GM19452 (cell line): Measurements from ENCODE around the gene C11orf68.

Source experiments
- ATAC-seq: cut with Tn5 transposase; IDR thresholded peaks from one replicate; pipeline ENCODE4 v1.9.1; 2021; ENCODE audit not compliant: unreplicated experiment

Gene C11orf68

GRCh38 chr11:65891219-65892136, 27.4 kb downstream of the C11orf68 start:
- ATAC-seq, result no peak

GRCh38 chr11:65890324-65891218, 28.3 kb downstream of the C11orf68 start, which contains the start of gene CCDC85B:
CCDC85B (plus strand) TSS chr11:65890673; CDS start chr11:65890784, 111 bp downstream.
- peak; percentile 53 for ATAC-seq

- ATAC-seq, result peak; percentile 51
These were observed 30.6 kb downstream of the C11orf68 start, which contains the start of gene FIBP for GRCh38 chr11:65888163-65888814. FIBP (minus strand) TSS chr11:65888471; CDS start chr11:65888418, 53 bp downstream.

DNA sequence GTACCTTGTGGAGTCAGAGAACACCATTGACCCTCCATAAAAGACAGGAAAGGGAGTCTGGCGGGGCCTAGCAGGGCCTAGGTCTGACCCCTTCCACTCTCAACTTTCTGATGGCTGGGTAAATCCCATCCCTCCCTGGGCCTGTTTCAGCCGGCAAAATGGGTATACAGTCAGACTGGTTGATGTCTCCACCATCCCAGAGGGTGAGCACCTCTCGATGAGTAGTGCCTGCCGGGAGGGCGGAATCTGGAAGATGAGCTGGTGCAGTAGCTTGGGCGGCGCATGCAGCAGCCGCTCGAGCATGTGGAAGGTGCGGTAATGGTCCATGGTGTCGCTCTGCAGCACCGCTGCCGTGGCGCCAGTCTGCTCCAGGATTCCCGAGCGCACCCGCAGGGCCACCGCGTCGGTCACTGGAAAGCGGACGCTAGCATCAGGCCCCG, 31.1 kb downstream of the C11orf68 start:
- ATAC-seq, result no peak

GRCh38 chr11:65886826-65887722, 31.8 kb downstream of the C11orf68 start:
- ATAC-seq, result no peak

GRCh38 chr11:65885808-65886536, 32.9 kb downstream of the C11orf68 start:
- no peak for ATAC-seq

- ATAC-seq, result no peak
These were observed 33.6 kb downstream of the C11orf68 start for GRCh38 chr11:65885231-65885630.

GRCh38 chr11:65884716-65885092, 34.2 kb downstream of the C11orf68 start:
- no peak for ATAC-seq

DNA sequence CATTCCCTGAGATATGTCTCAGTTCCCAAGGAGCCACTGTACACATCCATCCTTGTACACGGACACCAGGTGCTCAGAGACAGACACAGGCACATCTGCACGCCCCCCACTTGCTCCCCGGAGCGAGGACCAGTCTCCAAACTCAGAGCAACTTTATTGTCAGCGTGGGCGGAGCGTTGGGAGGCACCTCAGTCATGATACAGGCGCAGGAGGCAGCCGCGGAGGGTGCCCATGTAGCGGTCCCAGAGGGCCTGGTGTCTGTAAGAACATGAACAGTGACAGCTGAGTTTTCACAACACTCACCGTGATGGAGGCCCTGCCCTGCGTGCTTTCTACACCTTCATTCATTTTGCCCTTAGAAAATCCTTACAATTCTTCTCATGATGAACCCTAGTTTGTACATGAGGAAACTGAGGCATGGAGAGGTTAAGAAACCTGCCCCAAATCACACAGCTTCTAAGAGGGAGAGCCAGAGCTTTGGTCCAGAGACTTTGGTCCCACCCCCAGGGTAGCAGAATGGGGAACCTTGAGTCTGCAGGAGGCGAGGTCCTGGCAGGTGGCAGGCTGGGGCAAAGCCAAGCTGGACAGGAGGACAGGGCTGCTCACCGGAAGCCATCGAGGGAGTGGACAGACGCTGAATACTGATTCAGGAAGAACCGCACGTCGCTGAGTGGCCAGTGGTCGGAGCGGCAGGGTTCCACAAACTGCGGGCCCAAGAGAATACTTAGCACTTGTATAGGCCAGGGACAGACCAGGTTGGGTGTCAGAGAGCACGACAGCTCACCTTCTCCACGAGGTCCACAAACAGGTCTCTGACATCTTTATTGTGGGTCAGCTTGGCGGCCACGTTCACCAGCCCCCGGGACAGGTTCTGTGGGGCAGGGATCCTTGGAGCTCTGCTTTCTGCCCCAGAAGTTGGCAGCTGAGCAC, 34.8 kb downstream of the C11orf68 start:
- ATAC-seq, result no peak

GRCh38 chr11:65883058-65883761, 35.7 kb downstream of the C11orf68 start:
- ATAC-seq, result no peak

GRCh38 chr11:65882120-65883057, 36.5 kb downstream of the C11orf68 start:
- no peak for ATAC-seq

GRCh38 chr11:65880844-65881421, 37.9 kb downstream of the C11orf68 start:
- no peak for ATAC-seq

- no peak for ATAC-seq
These were observed 38.8 kb downstream of the C11orf68 start for GRCh38 chr11:65880027-65880426.

- ATAC-seq, result no peak
These were observed 39.2 kb downstream of the C11orf68 start, which contains the start of gene CTSW for GRCh38 chr11:65879617-65880016. CTSW (plus strand) TSS chr11:65879837; CDS start chr11:65879855, 18 bp downstream.

DNA sequence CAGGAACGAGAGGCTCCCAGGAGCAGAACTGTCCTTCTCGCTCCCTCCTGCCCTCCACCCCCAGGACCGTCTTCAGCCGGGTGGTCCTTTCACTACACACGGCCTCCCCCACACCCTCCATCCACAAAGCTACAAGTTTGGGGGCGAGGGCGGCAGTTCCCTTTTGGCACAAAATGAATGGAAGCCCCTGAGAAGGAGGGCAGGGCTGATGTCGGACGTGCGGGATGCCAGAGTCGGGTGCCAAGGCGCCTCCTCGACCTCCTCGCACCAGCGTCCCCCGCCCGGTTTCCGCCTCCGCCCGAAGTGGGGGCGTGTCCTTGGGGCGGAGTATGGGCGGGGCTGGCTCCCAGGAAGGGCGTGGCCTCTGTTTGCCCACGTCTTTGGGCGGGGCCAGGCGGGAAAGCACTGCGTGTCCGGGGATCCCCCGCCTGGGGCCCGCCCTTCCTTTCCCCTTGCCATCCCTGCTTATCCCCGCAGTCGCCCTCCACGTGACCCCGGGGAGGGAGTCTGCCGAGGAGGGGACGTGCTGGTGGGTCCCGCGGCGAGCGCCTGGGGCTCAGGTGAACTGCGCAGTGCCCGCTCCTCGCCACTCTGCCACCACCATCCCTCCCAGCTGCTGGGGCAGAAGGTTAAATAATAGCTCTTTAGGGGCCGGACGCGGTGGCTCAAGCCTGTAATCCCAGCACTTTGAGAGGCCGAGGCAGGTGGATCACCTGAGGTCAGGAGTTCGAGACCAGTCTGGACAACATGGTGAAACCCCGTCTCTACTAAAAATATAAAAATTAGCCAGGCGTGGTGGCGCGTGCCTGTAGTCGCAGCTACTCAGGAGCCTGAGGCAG, 45.3 kb downstream of the C11orf68 start:
- ATAC-seq, result peak; percentile 76
